GM12892 (cell line): ENCODE results near the gene CPZ.

Experiments
- POLR2AphosphoS5 ChIP-seq: IDR thresholded peaks from 2 replicates; pipeline ENCODE4 v1.6.1; 2011; ENCODE audit warnings: low read depth, low read length, control low read depth
- TAF1 ChIP-seq: IDR thresholded peaks from 2 replicates; pipeline ENCODE4 v1.6.1; 2011; ENCODE audit warnings: low read depth, mild to moderate bottlenecking, control low read depth, low read length, borderline replicate concordance

DNA sequence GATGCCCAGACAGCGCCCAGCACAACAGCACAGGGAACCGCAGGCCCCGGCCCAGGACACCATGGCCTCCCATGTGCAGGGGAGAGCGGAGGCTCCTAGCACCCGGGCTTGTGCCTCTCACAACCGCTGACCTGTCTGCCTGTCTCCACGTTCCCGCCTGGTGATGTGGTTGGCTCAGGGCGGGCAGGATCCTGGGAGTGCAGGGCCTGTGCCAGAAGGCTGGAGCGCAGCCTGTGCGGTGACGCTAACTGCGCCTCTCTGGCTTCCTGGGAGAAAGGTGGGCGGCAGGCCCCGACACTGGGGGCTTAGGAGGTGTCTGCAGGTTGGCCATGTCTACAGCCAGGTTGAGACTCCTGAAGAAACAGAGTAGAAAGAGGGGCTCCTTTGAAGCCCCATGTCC is 48.7 kb downstream of the CPZ start:
- TF ChIP-seq TAF1 = no peak
- TF ChIP-seq POLR2AphosphoS5 = no peak
